HepG2 (cell line): Measurements from ENCODE around the gene EIF5A. TPM values are rescaled to one million over a fixed set of nuclear protein-coding genes. Genes with fewer than 3 reads are reported as not detected.

Experiments
- ATAC-seq: fragments of 200-7000 bp; cut with Tn5 transposase; 3 replicates; pipeline ENCODE4 v1.9.1; 2020; ENCODE audit warnings: mild to moderate bottlenecking, moderate library complexity
- BruUV-seq: library from RNA; stranded (reverse); fragments of 400-500 nt; replicated peaks from 2 replicates; lab custom pipeline; 2021; lab: Mats Ljungman, UMichigan
- CTCF ChIA-PET: fragments of 300-600 bp; formaldehyde crosslinking; extraction: SDS; loops from one replicate; lab custom pipeline; 2021; ENCODE audit warnings: low total read pairs, inconsistent platforms, low intra/inter-chr PET ratio; lab: Yijun Ruan, JAX
- POLR2A ChIA-PET: fragments of 350-600 bp; sonication (Branson Sonifier 250); formaldehyde crosslinking; loops from one replicate; lab custom pipeline; 2020; ENCODE audit warnings: antibody characterized with exemption, inconsistent platforms; lab: Yijun Ruan, JAX
- DNase-seq: peaks from one replicate; pipeline ENCODE4 v3.0.0-alpha.2; 2015; ENCODE audit warnings: low spot score
- FAIRE-seq: peaks from 3 replicates; lab custom pipeline; 2011; peaks lifted over from hg19 to GRCh38; lab: Jason Lieb, UNC
- H2AFZ ChIP-seq: one replicate; pipeline ENCODE4 v1.6.1; 2011; ENCODE audit warnings: low read length, inconsistent platforms
- H3K27ac ChIP-seq: fragments of 300-600 bp; 3 replicates; pipeline ENCODE4 v1.8.0; 2011; ENCODE audit warnings: mixed run types, mild to moderate bottlenecking, mixed read lengths, low read length, inconsistent platforms; ENCODE audit not compliant: insufficient read depth; ENCODE audit errors: extremely low read length
- H3K27me3 ChIP-seq, 2 experiments: fragments of 200-600 bp in 1 of 2; 2 replicates in 1 of 2; 3 replicates in 1 of 2; pipeline versions ENCODE4 v1.6.0 to v1.8.0; 2011; ENCODE audit warnings: low read length in 2 of 2, mild to moderate bottlenecking in 2 of 2, moderate library complexity in 2 of 2, inconsistent platforms in 1 of 2; ENCODE audit not compliant: insufficient read depth in 2 of 2, control insufficient read depth in 1 of 2
- H3K36me3 ChIP-seq, 2 experiments: fragments of 200-600 bp in 1 of 2; replicated peaks in 1 of 2; 2 replicates in 1 of 2; 3 replicates in 1 of 2; pipeline versions ENCODE4 v1.5.1 to v1.8.0; 2011; ENCODE audit warnings: low read length in 2 of 2, inconsistent platforms in 1 of 2; ENCODE audit not compliant: insufficient read depth in 2 of 2, control insufficient read depth in 1 of 2
- H3K4me1 ChIP-seq: 2 replicates; pipeline ENCODE4 v1.5.1; 2012; ENCODE audit warnings: low read length, inconsistent platforms; ENCODE audit not compliant: insufficient read depth
- H3K4me2 ChIP-seq: 2 replicates; pipeline ENCODE4 v1.6.0; 2011; ENCODE audit warnings: low read depth, low read length, inconsistent platforms
- H3K4me3 ChIP-seq, 3 experiments: fragments of 200-600 bp in 1 of 3; sonication (generic), shearing (Covaris generic) in 1 of 3; replicated peaks in 1 of 3; 2 replicates each; pipeline ENCODE4 v1.5.1; 2011 to 2016; ENCODE audit warnings: low read length in 3 of 3, inconsistent platforms in 2 of 3, low read depth in 2 of 3, mild to moderate bottlenecking in 2 of 3, control low read depth in 1 of 3, mixed read lengths in 1 of 3; ENCODE audit not compliant: insufficient read depth in 1 of 3
- H3K79me2 ChIP-seq: one replicate; pipeline ENCODE4 v1.6.1; 2011; ENCODE audit warnings: low read length, inconsistent platforms; ENCODE audit not compliant: insufficient read depth
- H3K9ac ChIP-seq: 2 replicates; pipeline ENCODE4 v1.6.0; 2011; ENCODE audit warnings: mild to moderate bottlenecking, low read depth, low read length, inconsistent platforms; ENCODE audit not compliant: insufficient read depth
- H3K9me3 ChIP-seq: 2 replicates; pipeline ENCODE4 v1.5.1; 2012; ENCODE audit warnings: mild to moderate bottlenecking, low read length
- H4K20me1 ChIP-seq: 2 replicates; pipeline ENCODE4 v1.6.0; 2011; ENCODE audit warnings: inconsistent platforms, mild to moderate bottlenecking, low read length, moderate library complexity; ENCODE audit not compliant: insufficient read depth
- DMTF1 ChIP-seq: sonication (generic); formaldehyde crosslinking; IDR thresholded peaks from 2 replicates; pipeline ENCODE4 v1.4.0; 2020; ENCODE audit warnings: mild to moderate bottlenecking, missing genetic modification reagents
- KDM6A ChIP-seq: IDR thresholded peaks from 2 replicates; pipeline ENCODE4 v1.6.1; 2016; ENCODE audit warnings: low read depth
- LCORL ChIP-seq, 2 experiments: fragments of 450-650 bp in 1 of 2; sonication (generic) in 1 of 2; formaldehyde crosslinking in 1 of 2; IDR thresholded peaks; 2 replicates each; pipeline versions ENCODE4 v1.5.0 to v1.6.1; 2017 to 2020; ENCODE audit warnings: antibody characterized with exemption in 1 of 2, missing genetic modification reagents in 1 of 2
- PCBP1 ChIP-seq: fragments of 200-400 bp; formaldehyde crosslinking; IDR thresholded peaks from 2 replicates; pipeline ENCODE4 v1.6.1; 2017; ENCODE audit warnings: mild to moderate bottlenecking, low read depth, low read length, borderline replicate concordance
- ZBTB33 ChIP-seq: sonication (generic); formaldehyde crosslinking; IDR thresholded peaks from 2 replicates; pipeline ENCODE4 v1.4.0; 2020; ENCODE audit warnings: missing genetic modification reagents
- ZBTB42 ChIP-seq: sonication (generic); formaldehyde crosslinking; IDR thresholded peaks from 2 replicates; pipeline ENCODE4 v1.5.0; 2020; ENCODE audit warnings: mild to moderate bottlenecking, missing genetic modification reagents
- ZNF616 ChIP-seq: sonication (generic); formaldehyde crosslinking; IDR thresholded peaks from 2 replicates; pipeline ENCODE4 v1.5.0; 2020; ENCODE audit warnings: low read depth, mild to moderate bottlenecking, missing genetic modification reagents
- ZSCAN22 ChIP-seq: sonication (generic); formaldehyde crosslinking; IDR thresholded peaks from 2 replicates; pipeline ENCODE4 v1.4.0; 2020; ENCODE audit warnings: mild to moderate bottlenecking, missing genetic modification reagents
- WGBS: methylation state at CpG from one replicate; pipeline ENCODE4 v1.1.6; 2017; ENCODE audit warnings: low lambda C conversion rate; 5-methylcytosine and 5-hydroxymethylcytosine counted together
- in situ Hi-C: cut with HindIII; loops from 2 replicates; pipeline ENCODE4 v1.10.0; 2017; ENCODE audit warnings: low pct_unique_long_range_greater_than_20kb; ENCODE audit not compliant: extremely low pct_ligation_motif_present
- intact Hi-C: fragments of 100-400 bp; cut with micrococcal nuclease; formaldehyde crosslinking; loops from one replicate; pipeline ENCODE4 v1.10.0; 2022; ENCODE audit not compliant: unreplicated experiment
- polyA plus RNA-seq, 8 experiments: library from polyadenylated mRNA; depleted of rRNA in 3 of 8; stranded (reverse) in 7 of 8; unstranded in 1 of 8; fragments of >200 nt; fragmentation: Illumina TruSeq in 4 of 8; extraction: Trizol in 4 of 8; gene quantifications; 2 replicates each; pipeline versions ENCODE4 v1.2.1 to v1.2.3, GENCODE V29; 2011 to 2016; ENCODE audit warnings: low read depth in 4 of 8, missing spikeins in 1 of 8, mixed read lengths in 1 of 8; ENCODE audit not compliant: insufficient read depth in 1 of 8
- total RNA-seq, 5 experiments: library from RNA; depleted of rRNA; stranded (reverse); fragments of >200 nt; fragmentation: Illumina TruSeq; extraction: Trizol; gene quantifications; 2 replicates each; pipeline ENCODE4 v1.2.3, GENCODE V29; 2016; ENCODE audit warnings: low read depth in 1 of 5
- TF ChIP-seq, protein P1 (sequence below): sonication (generic); formaldehyde crosslinking; IDR thresholded peaks from 2 replicates; pipeline ENCODE4 v1.5.1; 2020; ENCODE audit warnings: mild to moderate bottlenecking, missing genetic modification reagents, moderate library complexity

EIF5A gene
- total and polyA plus RNA-seq, 2 of the 13 experiments (the other 11 are each of a cell fraction or from before 2014, with no cell fraction given): 319 to 337 TPM

DNA sequence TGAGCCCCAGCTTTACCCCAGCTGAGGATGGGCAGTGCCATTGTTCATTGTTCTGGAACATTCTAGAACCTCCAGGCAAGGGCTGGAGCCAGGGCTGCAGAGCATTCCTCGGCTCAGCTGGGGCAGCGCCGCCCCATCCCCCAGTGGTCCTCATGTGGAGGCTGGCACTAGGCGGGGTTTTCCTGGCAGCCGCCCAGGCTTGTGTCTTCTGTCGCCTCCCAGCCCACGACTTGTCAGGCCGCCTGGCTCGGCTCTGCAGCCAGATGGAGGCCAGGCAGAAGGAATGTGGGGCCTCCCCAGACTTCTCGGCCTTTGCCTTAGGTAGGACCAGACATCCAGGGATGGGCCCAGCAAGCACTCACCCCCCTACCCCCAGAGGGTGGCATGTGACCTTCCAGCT is 47.6 kb downstream of the EIF5A start, which contains the start of gene TMEM95:
TMEM95 (plus strand) TSS at position 104 of the 400 bp plus-strand sequence; CDS start at position 153, 49 bp downstream.
- in situ Hi-C loops: loop anchor here (5.0 kb wide), 1 partner anchor 82 kb away; the partner anchor contains the start of genes FGF11 and TMEM102
- Histone ChIP-seq H3K4me2 (no peak within 1 kb of the TSS), H4K20me1 (no peaks in the 10 kb centered on the region), H3K27me3 (peaks cover 0 to 11% of the 10 kb centered on the region in 2 experiments; a peak in 2 of 5 replicates), H3K9me3 (no peaks in the 10 kb centered on the region), H3K27ac (no peak within 1 kb of the TSS), H3K79me2 (no peaks in the 10 kb centered on the region), H3K36me3 (no peaks in the 10 kb centered on the region), H3K4me3 (no peak within 1 kb of the TSS), H2AFZ (no peak within 1 kb of the TSS), H3K9ac (no peak within 1 kb of the TSS), H3K4me1 (peaks cover 26% of the 10 kb centered on the region)
- ChIA-PET CTCF (interaction anchor here (2.0 kb wide), 1 partner anchor 82 kb away, joined by 11 read pairs; no protein-coding TSS in a partner anchor), POLR2A (interaction anchor here (1.0 to 7.0 kb wide), 4 partner anchors 26 to 130 kb away, joined by 4 to 44 read pairs (median 6); partner anchors contain the start of genes CHRNB1, NEURL4, POLR2A and TMEM256)
- BruUV-seq: no TSS peak
- FAIRE-seq: no peak
- ATAC-seq: no peak
- no peak for DNase-seq
- TF ChIP-seq DMTF1 (CRISPR knock-in tag): no peak
- TF ChIP-seq KDM6A: no peak
- no peak for TF ChIP-seq ZBTB42 (CRISPR knock-in tag)
- 0 out of 2 replicates have a peak, but pooled peaks have one; percentile 29 for TF ChIP-seq ZBTB33
- TF ChIP-seq ZSCAN22 (CRISPR knock-in tag): no peak
- TF ChIP-seq LCORL (IDR thresholded peaks at IDR 0.05): no peak
- no peak for TF ChIP-seq LCORL (CRISPR knock-in tag; IDR thresholded peaks at IDR 0.05)
- TF ChIP-seq PCBP1: no peak
- TF ChIP-seq, protein P1, sequence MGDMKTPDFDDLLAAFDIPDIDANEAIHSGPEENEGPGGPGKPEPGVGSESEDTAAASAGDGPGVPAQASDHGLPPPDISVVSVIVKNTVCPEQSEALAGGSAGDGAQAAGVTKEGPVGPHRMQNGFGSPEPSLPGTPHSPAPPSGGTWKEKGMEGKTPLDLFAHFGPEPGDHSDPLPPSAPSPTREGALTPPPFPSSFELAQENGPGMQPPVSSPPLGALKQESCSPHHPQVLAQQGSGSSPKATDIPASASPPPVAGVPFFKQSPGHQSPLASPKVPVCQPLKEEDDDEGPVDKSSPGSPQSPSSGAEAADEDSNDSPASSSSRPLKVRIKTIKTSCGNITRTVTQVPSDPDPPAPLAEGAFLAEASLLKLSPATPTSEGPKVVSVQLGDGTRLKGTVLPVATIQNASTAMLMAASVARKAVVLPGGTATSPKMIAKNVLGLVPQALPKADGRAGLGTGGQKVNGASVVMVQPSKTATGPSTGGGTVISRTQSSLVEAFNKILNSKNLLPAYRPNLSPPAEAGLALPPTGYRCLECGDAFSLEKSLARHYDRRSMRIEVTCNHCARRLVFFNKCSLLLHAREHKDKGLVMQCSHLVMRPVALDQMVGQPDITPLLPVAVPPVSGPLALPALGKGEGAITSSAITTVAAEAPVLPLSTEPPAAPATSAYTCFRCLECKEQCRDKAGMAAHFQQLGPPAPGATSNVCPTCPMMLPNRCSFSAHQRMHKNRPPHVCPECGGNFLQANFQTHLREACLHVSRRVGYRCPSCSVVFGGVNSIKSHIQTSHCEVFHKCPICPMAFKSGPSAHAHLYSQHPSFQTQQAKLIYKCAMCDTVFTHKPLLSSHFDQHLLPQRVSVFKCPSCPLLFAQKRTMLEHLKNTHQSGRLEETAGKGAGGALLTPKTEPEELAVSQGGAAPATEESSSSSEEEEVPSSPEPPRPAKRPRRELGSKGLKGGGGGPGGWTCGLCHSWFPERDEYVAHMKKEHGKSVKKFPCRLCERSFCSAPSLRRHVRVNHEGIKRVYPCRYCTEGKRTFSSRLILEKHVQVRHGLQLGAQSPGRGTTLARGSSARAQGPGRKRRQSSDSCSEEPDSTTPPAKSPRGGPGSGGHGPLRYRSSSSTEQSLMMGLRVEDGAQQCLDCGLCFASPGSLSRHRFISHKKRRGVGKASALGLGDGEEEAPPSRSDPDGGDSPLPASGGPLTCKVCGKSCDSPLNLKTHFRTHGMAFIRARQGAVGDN: peak; percentile 18; the same call in 1 of the 2 replicates
- no peak for TF ChIP-seq ZNF616 (CRISPR knock-in tag)
- WGBS: 23% methylated on average over 6 of the region's 10 CpGs
- intact Hi-C loops: loop anchor here (5.0 to 10.0 kb wide), 4 partner anchors 47 to 210 kb away; partner anchors contain the start of genes POLR2A, SENP3, SLC35G6 and TMEM256
